Upper lobe of left lung (tissue), 4 donors: ENCODE data around the gene MTPN.

ENCODE experiments used
- CTCF ChIP-seq, 6 experiments: fragments of 450-650 bp in 4 of 6; fragments of 200-600 bp in 2 of 6; sonication (generic) in 2 of 6; IDR thresholded peaks; one replicate each; pipeline ENCODE4 v1.5.1; 2016 to 2019; ENCODE audit warnings: antibody characterized with exemption in 6 of 6
- EP300 ChIP-seq, 4 donors: sonication (generic); formaldehyde crosslinking; IDR thresholded peaks; one replicate each; pipeline ENCODE4 v1.5.1; 2017; ENCODE audit warnings: antibody characterized with exemption in 4 of 4, control low read depth in 2 of 4
- POLR2AphosphoS5 ChIP-seq, 2 donors: sonication (generic); formaldehyde crosslinking; IDR thresholded peaks; one replicate each; pipeline ENCODE4 v1.5.1; 2017; ENCODE audit warnings: antibody characterized with exemption in 2 of 2

GRCh38 chr7:135905355-135905754 lies 71.8 kb downstream of the MTPN start:
- TF ChIP-seq POLR2AphosphoS5 (IDR thresholded peaks at IDR 0.05): no peak
- TF ChIP-seq EP300 (IDR thresholded peaks at IDR 0.05): no peak
- no peak for TF ChIP-seq CTCF (IDR thresholded peaks at IDR 0.05)
